OCI-LY7 (cell line): ENCODE data around the gene DUSP22. TPM values are rescaled to one million over a fixed set of nuclear protein-coding genes. Genes with fewer than 3 reads are reported as not detected.

Experiments
- BruUV-seq: library from RNA; stranded (reverse); fragments of 400-500 nt; replicated peaks from 2 replicates; lab custom pipeline; 2021; lab: Mats Ljungman, UMichigan
- CTCF ChIA-PET: fragments of 300-600 bp; sonication (Branson Sonifier 250); formaldehyde crosslinking; loops from one replicate; lab custom pipeline; 2022; ENCODE audit warnings: antibody characterized with exemption; ENCODE audit not compliant: unreplicated experiment; lab: Charles Lee
- POLR2A ChIA-PET: fragments of 300-600 bp; sonication (Branson Sonifier 250); formaldehyde crosslinking; loops from one replicate; lab custom pipeline; 2022; ENCODE audit warnings: antibody characterized with exemption; lab: Charles Lee
- DNase-seq: peaks from one replicate; pipeline ENCODE4 v3.0.0-alpha.2; 2015; ENCODE audit warnings: low spot score
- H2AFZ ChIP-seq: fragments of 200-600 bp; sonication (generic), shearing (Covaris generic); 2 replicates; pipeline ENCODE4 v1.6.1; 2014; ENCODE audit warnings: mild to moderate bottlenecking, antibody characterized with exemption, low read length, moderate library complexity
- H3K27ac ChIP-seq: fragments of 200-600 bp; sonication (generic); 2 replicates; pipeline ENCODE4 v1.5.1; 2014; ENCODE audit warnings: mixed run types, low read depth, mild to moderate bottlenecking, moderate library complexity, low read length, inconsistent platforms; ENCODE audit not compliant: poor library complexity, severe bottlenecking
- H3K36me3 ChIP-seq: fragments of 200-600 bp; sonication (generic); 2 replicates; pipeline ENCODE4 v1.6.1; 2014; ENCODE audit warnings: mild to moderate bottlenecking, antibody characterized with exemption, low read length, moderate library complexity, mixed read lengths; ENCODE audit not compliant: insufficient read depth
- H3K4me1 ChIP-seq: fragments of 200-600 bp; sonication (generic); 2 replicates; pipeline ENCODE4 v1.5.1; 2014; ENCODE audit warnings: mild to moderate bottlenecking, low read length; ENCODE audit not compliant: insufficient read depth, poor library complexity, severe bottlenecking
- H3K4me2 ChIP-seq: fragments of 200-600 bp; sonication (generic); 2 replicates; pipeline ENCODE4 v1.6.1; 2014; ENCODE audit warnings: mild to moderate bottlenecking, low read length
- H3K4me3 ChIP-seq: fragments of 200-600 bp; sonication (generic); 2 replicates; pipeline ENCODE4 v1.5.1; 2014; ENCODE audit warnings: mild to moderate bottlenecking, low read depth, low read length; ENCODE audit not compliant: poor library complexity, severe bottlenecking
- H3K79me2 ChIP-seq: fragments of 200-600 bp; sonication (generic); 2 replicates; pipeline ENCODE4 v1.6.1; 2016; ENCODE audit warnings: low read depth, mild to moderate bottlenecking, low read length, moderate library complexity, mixed read lengths; ENCODE audit not compliant: insufficient read depth
- H3K9me2 ChIP-seq: fragments of 200-600 bp; sonication (generic); 2 replicates; pipeline ENCODE4 v1.6.1; 2016; ENCODE audit warnings: mild to moderate bottlenecking, low read length, mixed read lengths; ENCODE audit not compliant: insufficient read depth
- H3K9me3 ChIP-seq: fragments of 200-600 bp; sonication (generic); 2 replicates; pipeline ENCODE4 v1.6.1; 2014; ENCODE audit warnings: mild to moderate bottlenecking, mixed run types, low read length, mixed read lengths
- H4K20me1 ChIP-seq: fragments of 200-600 bp; sonication (generic); 2 replicates; pipeline ENCODE4 v1.6.1; 2014; ENCODE audit warnings: mild to moderate bottlenecking, antibody characterized with exemption, low read length, moderate library complexity, mixed read lengths; ENCODE audit not compliant: insufficient read depth
- CTCF ChIP-seq: fragments of 200-600 bp; sonication (generic); conservative IDR thresholded peaks from 2 replicates; pipeline ENCODE4 v1.5.1; 2014; ENCODE audit warnings: mild to moderate bottlenecking, antibody characterized with exemption, low read length, moderate library complexity, mixed read lengths
- EZH2phosphoT487 ChIP-seq: fragments of 200-600 bp; sonication (generic); IDR thresholded peaks from 2 replicates; pipeline ENCODE4 v1.6.1; 2018; ENCODE audit warnings: low read depth, borderline replicate concordance, mild to moderate bottlenecking, mixed run types, antibody characterized with exemption, low read length, moderate library complexity, mixed read lengths
- intact Hi-C: fragments of 100-400 bp; cut with micrococcal nuclease; formaldehyde crosslinking; loops from one replicate; pipeline ENCODE4 v1.10.0; 2022; ENCODE audit not compliant: unreplicated experiment
- total RNA-seq, 2 experiments: library from RNA; depleted of rRNA in 1 of 2; stranded (reverse); fragments of >200 nt in 1 of 2; shearing (Covaris generic) in 1 of 2; gene quantifications; 2 replicates each; pipeline ENCODE4 v1.2.3, GENCODE V29; 2014 to 2022

Gene DUSP22
- total RNA-seq, 2 experiments from 2014 or later, result 149 to 171 TPM

- Histone ChIP-seq H3K36me3 (no peaks in the 10 kb centered on the region), H3K27ac (peak overlapping the region; percentile 88), H2AFZ (peak overlapping the region; percentile 8; the same call in 1 of the 2 replicates), H3K4me2 (peak overlapping the region; percentile 95), H4K20me1 (no peaks in the 10 kb centered on the region), H3K4me3 (peak overlapping the region; percentile 80), H3K4me1 (peaks cover 65% of the 10 kb centered on the region), H3K79me2 (peaks cover 36% of the 10 kb centered on the region), H3K9me3 (no peaks in the 10 kb centered on the region), H3K9me2 (no peaks in the 10 kb centered on the region)
- DNase-seq, result peak; percentile 41
- intact Hi-C loops, result loop anchor here (2.0 kb wide), 1 partner anchor 32 kb away; no protein-coding TSS in a partner anchor
- TSS peak; percentile 68 for BruUV-seq
- POLR2A ChIA-PET, result interaction anchor here (1.5 to 2.7 kb wide), 2 partner anchors 22 to 56 kb away, joined by 3 to 8 read pairs; no protein-coding TSS in a partner anchor
- CTCF ChIA-PET, result no interaction called here
- TF ChIP-seq EZH2phosphoT487 (no peak), CTCF (no peak)
Measured at GRCh38 chr6:291204-291696, 1.0 kb upstream of the DUSP22 start.

- no peaks in the 10 kb centered on the region for H3K9me2 ChIP-seq
- H3K36me3 ChIP-seq, result no peaks in the 10 kb centered on the region
- no TSS peak for BruUV-seq
- peak; percentile 85 for DNase-seq
- TF ChIP-seq EZH2phosphoT487 (no peak), CTCF (peak; percentile 27; the same call in 1 of the 2 replicates)
- H3K4me3 ChIP-seq, result peak overlapping the region; percentile 80
- H3K27ac ChIP-seq, result peak overlapping the region; percentile 88
- H3K9me3 ChIP-seq, result no peaks in the 10 kb centered on the region
- ChIA-PET CTCF (interaction anchor here (0.6 kb wide), 1 partner anchor 24 kb away, joined by 3 read pairs; no protein-coding TSS in a partner anchor), POLR2A (interaction anchor here (0.7 to 2.5 kb wide), 24 partner anchors 13 to 103 kb away, joined by 3 to 28 read pairs (median 7); partner anchors contain the start of gene IRF4)
- H3K4me2 ChIP-seq, result peak overlapping the region; percentile 95
- intact Hi-C loops, result loop anchor here (1.0 kb wide), 3 partner anchors 72 to 99 kb away; partner anchors contain the start of gene IRF4
- peak overlapping the region; percentile 7; the same call in 1 of the 2 replicates for H2AFZ ChIP-seq
- H3K4me1 ChIP-seq, result peaks cover 65% of the 10 kb centered on the region
- H4K20me1 ChIP-seq, result no peaks in the 10 kb centered on the region
- peaks cover 50% of the 10 kb centered on the region for H3K79me2 ChIP-seq
Measured at GRCh38 chr6:292506-293192, 362 bp downstream of the DUSP22 start.
